Astrocyte of the spinal cord (primary cell): ENCODE data around the gene CYP21A2.

Experiments
- DNase-seq: peaks from one replicate; pipeline ENCODE4 v3.0.0; 2011; ENCODE audit warnings: low read depth, low spot score
- H3K4me3 ChIP-seq: 2 replicates; pipeline ENCODE4 v1.5.1; 2011; ENCODE audit warnings: low read depth, mild to moderate bottlenecking, low read length, moderate library complexity
- CTCF ChIP-seq: IDR thresholded peaks from 2 replicates; pipeline ENCODE4 v1.5.1; 2012; ENCODE audit warnings: low read depth, mild to moderate bottlenecking, low read length, inconsistent platforms
- in situ Hi-C: cut with HindIII; loops from 2 replicates; pipeline ENCODE4 v1.10.0; 2017; ENCODE audit warnings: low sequenced_read_pairs

The CYP21A2 gene

GRCh38 chr6:32087574-32088486 lies 49.6 kb downstream of the CYP21A2 start:
- peak; percentile 54 for TF ChIP-seq CTCF
- DNase-seq = peak; percentile 50
- H3K4me3 ChIP-seq = no peak overlapping the region
- in situ Hi-C loops = no loop called here

- in situ Hi-C loops = no loop called here
- DNase-seq = no peak
- H3K4me3 ChIP-seq = no peak overlapping the region
- TF ChIP-seq CTCF = no peak
Observed at GRCh38 chr6:32088487-32089049, 50.4 kb downstream of the CYP21A2 start.

- DNase-seq = no peak
- no peak overlapping the region for H3K4me3 ChIP-seq
- no peak for TF ChIP-seq CTCF
- in situ Hi-C loops = no loop called here
Observed at GRCh38 chr6:32089082-32089828, 51.0 kb downstream of the CYP21A2 start.
